Sigmoid colon (tissue), 7 donors: Measurements from ENCODE around the gene ZNF726. TPM values are rescaled to one million over a fixed set of nuclear protein-coding genes. Genes with fewer than 3 reads are reported as not detected.

ENCODE experiments used
- DNase-seq: peaks from one replicate; pipeline ENCODE4 v3.0.0-alpha.2; 2019
- H3K27ac ChIP-seq, 4 donors: fragments of 200-600 bp; sonication (generic); one replicate each; pipeline ENCODE4 v1.5.1; 2016 to 2019; ENCODE audit warnings: mild to moderate bottlenecking in 1 of 4
- H3K27me3 ChIP-seq, 3 donors: fragments of 200-600 bp; sonication (generic); one replicate each; pipeline ENCODE4 v1.5.1; 2019; ENCODE audit warnings: mild to moderate bottlenecking in 1 of 3
- H3K36me3 ChIP-seq, 4 donors: fragments of 200-600 bp; sonication (generic); one replicate each; pipeline ENCODE4 v1.5.1; 2016 to 2019
- H3K4me1 ChIP-seq, 4 donors: fragments of 200-600 bp; sonication (generic); one replicate each; pipeline ENCODE4 v1.5.1; 2017 to 2019
- H3K4me3 ChIP-seq, 4 donors: fragments of 200-600 bp; sonication (generic); one replicate each; pipeline ENCODE4 v1.5.1; 2017 to 2019; ENCODE audit warnings: mild to moderate bottlenecking in 2 of 4, moderate library complexity in 1 of 4
- H3K9me3 ChIP-seq, 4 donors: fragments of 200-600 bp in 3 of 4; sonication (generic) in 3 of 4; one replicate each; pipeline versions ENCODE4 v1.5.1 to v1.6.1; 2013 to 2019
- EP300 ChIP-seq, 4 donors: sonication (generic); formaldehyde crosslinking; IDR thresholded peaks; one replicate each; pipeline ENCODE4 v1.6.1; 2017; ENCODE audit warnings: antibody characterized with exemption in 4 of 4
- POLR2A ChIP-seq, 2 donors: fragments of 450-650 bp; IDR thresholded peaks; one replicate each; pipeline ENCODE4 v1.6.1; 2016; ENCODE audit warnings: antibody characterized with exemption in 2 of 2, mild to moderate bottlenecking in 2 of 2, moderate library complexity in 2 of 2
- POLR2AphosphoS5 ChIP-seq, 4 donors: sonication (generic); formaldehyde crosslinking; IDR thresholded peaks; one replicate each; pipeline ENCODE4 v1.6.1; 2017; ENCODE audit warnings: antibody characterized with exemption in 4 of 4
- WGBS, 2 donors: extraction: QIAGEN DNeasy Blood & Tissue Kit; methylation state at CpG; one replicate each; pipeline ENCODE4 v1.1.7; 2013; 5-methylcytosine and 5-hydroxymethylcytosine counted together
- intact Hi-C: fragments of 100-400 bp; cut with DNase I; formaldehyde crosslinking; loops from one replicate; pipeline ENCODE4 v1.15.1; 2023
- polyA plus RNA-seq, 3 donors: library from polyadenylated mRNA; stranded (reverse); fragments of 200-250 nt; gene quantifications; one replicate each; pipeline ENCODE4 v1.2.3, GENCODE V29; 2013
- total RNA-seq, 4 donors: library from RNA; depleted of rRNA; stranded (reverse); fragments of >200 nt; gene quantifications; one replicate each; pipeline ENCODE4 v1.1.0, GENCODE V29; 2016
- TF ChIP-seq, protein P1 (sequence below), 4 experiments: fragments of 450-650 bp in 3 of 4; fragments of 200-600 bp in 1 of 4; IDR thresholded peaks; one replicate each; pipeline ENCODE4 v1.5.1; 2016 to 2019; ENCODE audit warnings: antibody characterized with exemption in 4 of 4, mild to moderate bottlenecking in 3 of 4, moderate library complexity in 2 of 4
- donor health status: healthy with polysubstance abuse.
- donor health status: Bipolar disorder and iron deficiency.
- donor health status: healthy.

ZNF726 gene
- total and polyA plus RNA-seq, 7 donors: 0.54 to 4.9 (median 2.4) TPM; not detected in 1

DNA sequence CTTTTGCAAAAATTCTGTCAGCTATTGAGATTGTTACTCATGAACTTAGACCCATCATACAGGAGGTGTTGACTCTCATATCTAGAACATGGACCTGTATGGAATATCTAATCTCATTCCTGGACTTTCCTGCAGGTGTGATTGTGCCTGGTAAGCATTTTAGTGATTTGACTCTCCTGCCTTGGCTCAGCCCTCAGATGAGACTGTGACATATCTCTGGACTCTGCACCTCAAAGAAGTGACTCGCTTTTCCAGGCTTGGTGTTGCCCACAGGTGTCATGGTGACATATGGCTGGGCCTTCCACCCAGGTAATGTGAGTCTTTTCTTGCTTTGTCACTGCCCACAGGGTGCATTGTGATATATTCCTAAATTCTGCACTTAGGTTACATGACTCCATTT lies 17.8 kb upstream of the ZNF726 start:
- Histone ChIP-seq H3K27me3 (no peaks in the 10 kb centered on the region), H3K9me3 (peaks cover 0 to 15% (median 1%) of the 10 kb centered on the region in 4 donors), H3K36me3 (no peaks in the 10 kb centered on the region), H3K4me3 (no peak overlapping the region), H3K27ac (no peak overlapping the region), H3K4me1 (no peaks in the 10 kb centered on the region)
- DNase-seq: no peak
- 70 to 92% methylated on average over 1 of the region's 1 CpG for WGBS, 2 donors
- TF ChIP-seq, protein P1, sequence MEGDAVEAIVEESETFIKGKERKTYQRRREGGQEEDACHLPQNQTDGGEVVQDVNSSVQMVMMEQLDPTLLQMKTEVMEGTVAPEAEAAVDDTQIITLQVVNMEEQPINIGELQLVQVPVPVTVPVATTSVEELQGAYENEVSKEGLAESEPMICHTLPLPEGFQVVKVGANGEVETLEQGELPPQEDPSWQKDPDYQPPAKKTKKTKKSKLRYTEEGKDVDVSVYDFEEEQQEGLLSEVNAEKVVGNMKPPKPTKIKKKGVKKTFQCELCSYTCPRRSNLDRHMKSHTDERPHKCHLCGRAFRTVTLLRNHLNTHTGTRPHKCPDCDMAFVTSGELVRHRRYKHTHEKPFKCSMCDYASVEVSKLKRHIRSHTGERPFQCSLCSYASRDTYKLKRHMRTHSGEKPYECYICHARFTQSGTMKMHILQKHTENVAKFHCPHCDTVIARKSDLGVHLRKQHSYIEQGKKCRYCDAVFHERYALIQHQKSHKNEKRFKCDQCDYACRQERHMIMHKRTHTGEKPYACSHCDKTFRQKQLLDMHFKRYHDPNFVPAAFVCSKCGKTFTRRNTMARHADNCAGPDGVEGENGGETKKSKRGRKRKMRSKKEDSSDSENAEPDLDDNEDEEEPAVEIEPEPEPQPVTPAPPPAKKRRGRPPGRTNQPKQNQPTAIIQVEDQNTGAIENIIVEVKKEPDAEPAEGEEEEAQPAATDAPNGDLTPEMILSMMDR (IDR thresholded peaks at IDR 0.05): no peak
- TF ChIP-seq POLR2AphosphoS5 (IDR thresholded peaks at IDR 0.05): no peak
- no peak for TF ChIP-seq POLR2A (IDR thresholded peaks at IDR 0.05)
- no peak for TF ChIP-seq EP300 (IDR thresholded peaks at IDR 0.05)
- intact Hi-C loops: no loop called here

GRCh38 chr19:23901360-23901759 lies 13.3 kb upstream of the ZNF726 start:
- 18 to 68% methylated on average over 4 of the region's 4 CpGs for WGBS, 2 donors

GRCh38 chr19:23904406-23904805 lies 10.3 kb upstream of the ZNF726 start:
- Histone ChIP-seq H3K9me3 (peaks cover 0 to 12% (median 0%) of the 10 kb centered on the region in 4 donors), H3K4me3 (no peak overlapping the region), H3K4me1 (no peaks in the 10 kb centered on the region), H3K27me3 (no peaks in the 10 kb centered on the region), H3K27ac (no peak overlapping the region), H3K36me3 (no peaks in the 10 kb centered on the region)
- no peak for TF ChIP-seq POLR2A (IDR thresholded peaks at IDR 0.05)
- TF ChIP-seq, protein P1 (IDR thresholded peaks at IDR 0.05): no peak
- no peak for TF ChIP-seq POLR2AphosphoS5 (IDR thresholded peaks at IDR 0.05)
- TF ChIP-seq EP300 (IDR thresholded peaks at IDR 0.05): no peak
- WGBS, 2 donors: 62 to 73% methylated on average over 3 of the region's 3 CpGs
- no peak for DNase-seq
- intact Hi-C loops: no loop called here

More at GRCh38 chr19:23901360-23901759, 13.3 kb upstream of the ZNF726 start:
- H3K4me3 ChIP-seq: no peak overlapping the region
- no peaks in the 10 kb centered on the region for H3K27me3 ChIP-seq
- DNase-seq: no peak
- TF ChIP-seq EP300 (IDR thresholded peaks at IDR 0.05): no peak
- peaks cover 0 to 22% (median 0%) of the 10 kb centered on the region in 4 donors for H3K9me3 ChIP-seq
- intact Hi-C loops: no loop called here
- no peaks in the 10 kb centered on the region for H3K36me3 ChIP-seq
- H3K4me1 ChIP-seq: no peaks in the 10 kb centered on the region
- H3K27ac ChIP-seq: no peak overlapping the region

DNA sequence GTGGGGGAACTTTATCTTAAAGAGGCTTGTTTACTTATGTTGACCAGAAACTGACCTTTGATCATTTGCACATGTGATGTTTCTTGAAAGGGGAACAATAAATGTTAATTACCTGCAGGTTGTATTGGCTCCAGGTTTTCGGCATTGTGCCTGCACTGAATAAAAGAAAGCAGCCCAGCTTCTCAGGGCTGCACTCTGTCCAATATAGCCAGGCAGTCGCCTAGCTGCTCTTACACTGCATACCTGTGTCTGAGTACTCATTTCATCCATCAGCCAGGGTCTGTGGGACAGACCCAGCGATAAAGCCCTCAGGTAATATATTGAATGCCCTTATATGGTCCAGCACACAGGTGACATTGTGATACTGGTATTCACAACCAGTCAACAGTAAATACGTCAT lies 8.9 kb upstream of the ZNF726 start:
- H3K27ac ChIP-seq: no peak overlapping the region
- no peak for DNase-seq
- WGBS, 2 donors: 52 to 76% methylated on average over 4 of the region's 4 CpGs
- peaks cover 0 to 12% (median 0%) of the 10 kb centered on the region in 4 donors for H3K9me3 ChIP-seq
- no peaks in the 10 kb centered on the region for H3K27me3 ChIP-seq
- H3K36me3 ChIP-seq: no peaks in the 10 kb centered on the region
- TF ChIP-seq POLR2A (IDR thresholded peaks at IDR 0.05) (no peak), EP300 (IDR thresholded peaks at IDR 0.05) (no peak), POLR2AphosphoS5 (IDR thresholded peaks at IDR 0.05) (no peak)
- TF ChIP-seq, protein P1 (IDR thresholded peaks at IDR 0.05): no peak
- no peaks in the 10 kb centered on the region for H3K4me1 ChIP-seq
- intact Hi-C loops: no loop called here
- no peak overlapping the region for H3K4me3 ChIP-seq

GRCh38 chr19:23906835-23907234 lies 7.9 kb upstream of the ZNF726 start:
- WGBS, 2 donors: 85 to 88% methylated on average over 2 of the region's 2 CpGs
- no peak for DNase-seq
- TF ChIP-seq EP300 (IDR thresholded peaks at IDR 0.05) (no peak), POLR2AphosphoS5 (IDR thresholded peaks at IDR 0.05) (no peak), POLR2A (IDR thresholded peaks at IDR 0.05) (no peak)
- TF ChIP-seq, protein P1 (IDR thresholded peaks at IDR 0.05): no peak

More at GRCh38 chr19:23906835-23907234, 7.9 kb upstream of the ZNF726 start:
- H3K36me3 ChIP-seq: no peaks in the 10 kb centered on the region
- H3K4me1 ChIP-seq: no peaks in the 10 kb centered on the region
- no peak overlapping the region for H3K4me3 ChIP-seq
- peaks cover 0 to 12% (median 0%) of the 10 kb centered on the region in 4 donors for H3K9me3 ChIP-seq
- no peak overlapping the region for H3K27ac ChIP-seq
- intact Hi-C loops: no loop called here
- no peaks in the 10 kb centered on the region for H3K27me3 ChIP-seq
